ENCODE data around the gene TNIP2. TPM values are rescaled to one million over a fixed set of nuclear protein-coding genes. Genes with fewer than 3 reads are reported as not detected.

TNIP2 gene
- total and polyA plus RNA-seq, 2 of the 13 experiments (the other 11 are each of a cell fraction or from before 2014, with no cell fraction given), result 25.6 to 38.0 TPM

DNA sequence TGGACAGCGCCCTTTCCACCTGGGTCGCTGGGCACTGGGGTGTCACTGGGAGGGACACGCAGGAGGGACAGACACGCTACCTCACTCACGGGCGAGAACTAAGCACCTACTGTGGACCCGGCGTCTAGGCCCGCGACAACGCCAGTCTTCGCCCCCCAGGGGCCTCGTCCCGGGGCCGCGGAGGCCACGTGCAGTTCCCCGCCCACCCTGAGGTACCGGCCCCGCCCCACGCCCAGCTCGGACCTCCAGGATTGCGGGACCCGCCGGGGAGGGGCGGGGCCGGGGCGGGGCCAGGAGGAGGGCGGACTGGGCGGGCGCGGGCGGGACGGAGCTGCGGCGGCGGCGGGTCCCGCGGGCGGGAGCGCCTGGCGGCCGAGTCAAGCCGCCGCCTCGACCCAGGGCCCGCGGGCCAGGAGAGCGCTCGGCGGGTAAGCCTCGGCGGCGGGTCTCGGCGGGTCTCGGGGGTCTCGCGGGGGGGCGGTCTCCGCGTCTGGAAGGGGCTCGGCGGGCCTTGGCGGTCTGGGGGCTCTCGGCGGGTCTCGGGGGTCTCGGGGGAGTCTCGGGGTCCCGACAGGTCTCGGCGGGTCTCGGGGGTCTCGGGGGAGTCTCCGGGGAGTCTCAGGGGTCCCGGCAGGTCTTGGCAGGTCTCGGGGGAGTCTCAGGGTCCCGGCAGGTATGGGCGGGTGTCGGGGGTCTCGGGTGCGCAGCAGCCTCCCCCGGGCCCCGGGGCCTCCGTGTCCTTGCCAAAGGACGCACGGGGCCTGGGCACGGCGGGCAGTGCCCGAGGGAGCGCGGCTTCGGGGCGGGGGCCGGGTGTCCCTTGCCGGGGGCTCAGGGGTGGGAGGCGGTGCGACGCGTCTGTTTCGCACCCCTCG, 36.8 kb upstream of the TNIP2 start, which contains the start of gene SH3BP2 (continued):
- TF ChIP-seq, protein P1, sequence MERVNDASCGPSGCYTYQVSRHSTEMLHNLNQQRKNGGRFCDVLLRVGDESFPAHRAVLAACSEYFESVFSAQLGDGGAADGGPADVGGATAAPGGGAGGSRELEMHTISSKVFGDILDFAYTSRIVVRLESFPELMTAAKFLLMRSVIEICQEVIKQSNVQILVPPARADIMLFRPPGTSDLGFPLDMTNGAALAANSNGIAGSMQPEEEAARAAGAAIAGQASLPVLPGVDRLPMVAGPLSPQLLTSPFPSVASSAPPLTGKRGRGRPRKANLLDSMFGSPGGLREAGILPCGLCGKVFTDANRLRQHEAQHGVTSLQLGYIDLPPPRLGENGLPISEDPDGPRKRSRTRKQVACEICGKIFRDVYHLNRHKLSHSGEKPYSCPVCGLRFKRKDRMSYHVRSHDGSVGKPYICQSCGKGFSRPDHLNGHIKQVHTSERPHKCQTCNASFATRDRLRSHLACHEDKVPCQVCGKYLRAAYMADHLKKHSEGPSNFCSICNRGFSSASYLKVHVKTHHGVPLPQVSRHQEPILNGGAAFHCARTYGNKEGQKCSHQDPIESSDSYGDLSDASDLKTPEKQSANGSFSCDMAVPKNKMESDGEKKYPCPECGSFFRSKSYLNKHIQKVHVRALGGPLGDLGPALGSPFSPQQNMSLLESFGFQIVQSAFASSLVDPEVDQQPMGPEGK (CRISPR knock-in tag; IDR thresholded peaks at IDR 0.05), result peak; percentile 88
- peak in 1 of 2 experiments; percentile 10; a peak in 1 of 4 replicates for TF ChIP-seq REST (IDR thresholded peaks at IDR 0.05; ENCODE audit: borderline replicate concordance in 1 of 2, low read depth in 1 of 2, low read length in 2 of 2)
- TF ChIP-seq, protein P2, sequence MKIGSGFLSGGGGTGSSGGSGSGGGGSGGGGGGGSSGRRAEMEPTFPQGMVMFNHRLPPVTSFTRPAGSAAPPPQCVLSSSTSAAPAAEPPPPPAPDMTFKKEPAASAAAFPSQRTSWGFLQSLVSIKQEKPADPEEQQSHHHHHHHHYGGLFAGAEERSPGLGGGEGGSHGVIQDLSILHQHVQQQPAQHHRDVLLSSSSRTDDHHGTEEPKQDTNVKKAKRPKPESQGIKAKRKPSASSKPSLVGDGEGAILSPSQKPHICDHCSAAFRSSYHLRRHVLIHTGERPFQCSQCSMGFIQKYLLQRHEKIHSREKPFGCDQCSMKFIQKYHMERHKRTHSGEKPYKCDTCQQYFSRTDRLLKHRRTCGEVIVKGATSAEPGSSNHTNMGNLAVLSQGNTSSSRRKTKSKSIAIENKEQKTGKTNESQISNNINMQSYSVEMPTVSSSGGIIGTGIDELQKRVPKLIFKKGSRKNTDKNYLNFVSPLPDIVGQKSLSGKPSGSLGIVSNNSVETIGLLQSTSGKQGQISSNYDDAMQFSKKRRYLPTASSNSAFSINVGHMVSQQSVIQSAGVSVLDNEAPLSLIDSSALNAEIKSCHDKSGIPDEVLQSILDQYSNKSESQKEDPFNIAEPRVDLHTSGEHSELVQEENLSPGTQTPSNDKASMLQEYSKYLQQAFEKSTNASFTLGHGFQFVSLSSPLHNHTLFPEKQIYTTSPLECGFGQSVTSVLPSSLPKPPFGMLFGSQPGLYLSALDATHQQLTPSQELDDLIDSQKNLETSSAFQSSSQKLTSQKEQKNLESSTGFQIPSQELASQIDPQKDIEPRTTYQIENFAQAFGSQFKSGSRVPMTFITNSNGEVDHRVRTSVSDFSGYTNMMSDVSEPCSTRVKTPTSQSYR (CRISPR knock-in tag; IDR thresholded peaks at IDR 0.05; ENCODE audit: borderline replicate concordance), result peak; percentile 33; the same call in 1 of the 2 replicates
- peak; percentile 70; the same call in 1 of the 2 replicates for TF ChIP-seq ZSCAN9 (CRISPR knock-in tag; IDR thresholded peaks at IDR 0.05; ENCODE audit: borderline replicate concordance)
- TF ChIP-seq CHD4 (IDR thresholded peaks at IDR 0.05; ENCODE audit: borderline replicate concordance, low read length), result no peak
- peak; percentile 91 for TF ChIP-seq SMAD9 (CRISPR knock-in tag; IDR thresholded peaks at IDR 0.05)
- no peak for TF ChIP-seq TCF12 (IDR thresholded peaks at IDR 0.05)
- TF ChIP-seq TCF12 (CRISPR knock-in tag; IDR thresholded peaks at IDR 0.05), result no peak
- TF ChIP-seq ZNF552 (CRISPR knock-in tag; IDR thresholded peaks at IDR 0.05; ENCODE audit: borderline replicate concordance), result peak; percentile 85; the same call in 1 of the 2 replicates
- TF ChIP-seq GATAD1 (CRISPR knock-in tag; IDR thresholded peaks at IDR 0.05), result peak; percentile 55; the same call in 1 of the 2 replicates
- TF ChIP-seq ZFP62 (CRISPR knock-in tag; IDR thresholded peaks at IDR 0.05), result no peak
- TF ChIP-seq DBP (CRISPR knock-in tag; IDR thresholded peaks at IDR 0.05; ENCODE audit: not compliant biosample characterization), result no peak
- TF ChIP-seq KLF6 (CRISPR knock-in tag; IDR thresholded peaks at IDR 0.05), result peak; percentile 85
- no peak for TF ChIP-seq ZMYM2 (CRISPR knock-in tag; IDR thresholded peaks at IDR 0.05)
- TF ChIP-seq TBX3 (IDR thresholded peaks at IDR 0.05; ENCODE audit: borderline replicate concordance), result no peak
- TF ChIP-seq ZSCAN29 (CRISPR knock-in tag; conservative IDR thresholded peaks at IDR 0.05), result no peak
- no peak for TF ChIP-seq NONO (IDR thresholded peaks at IDR 0.05)
- peak; percentile 24; the same call in 1 of the 2 replicates for TF ChIP-seq NONO (CRISPR knock-in tag; conservative IDR thresholded peaks at IDR 0.05)
- no peak for TF ChIP-seq ZNF292 (CRISPR knock-in tag; IDR thresholded peaks at IDR 0.05; ENCODE audit: borderline replicate concordance, low read depth)
- 0 out of 2 replicates have a peak, but pooled peaks have one; percentile 40 for TF ChIP-seq IRF2 (CRISPR knock-in tag; IDR thresholded peaks at IDR 0.05)
